D721Med (cell line): ENCODE results near the gene KIF3C.

Source experiments
- DNase-seq: peaks from one replicate; pipeline ENCODE4 v3.0.0; 2011; ENCODE audit warnings: low spot score; ENCODE audit not compliant: insufficient read length
- FAIRE-seq: peaks from 2 replicates; lab custom pipeline; 2011; peaks lifted over from hg19 to GRCh38; lab: Jason Lieb, UNC
- TF ChIP-seq, protein P1 (sequence below): IDR thresholded peaks from 2 replicates; pipeline ENCODE4 v1.5.1; 2012; ENCODE audit warnings: mild to moderate bottlenecking, control low read depth; ENCODE audit not compliant: insufficient read depth; ENCODE audit errors: missing control alignments

Gene KIF3C

DNA sequence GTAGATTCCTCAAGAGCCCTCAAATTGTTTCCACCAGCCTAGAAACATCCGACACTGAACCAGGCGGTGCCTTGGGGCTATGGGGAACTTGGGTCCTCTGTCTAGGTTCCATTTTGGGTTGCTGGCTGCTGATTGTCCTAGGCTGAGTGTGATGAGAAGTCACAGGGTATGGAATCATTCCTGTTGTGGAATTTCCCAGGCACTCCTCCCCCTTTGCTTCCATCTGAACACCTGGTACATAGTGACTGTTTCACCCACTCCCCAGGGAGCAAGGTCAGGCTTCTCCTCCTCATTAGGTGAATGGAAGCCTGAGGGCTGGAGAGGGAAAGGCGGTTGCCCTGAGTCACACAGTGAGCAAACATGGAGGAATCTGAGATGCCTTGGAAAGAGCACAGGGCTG is 4.5 kb downstream of the KIF3C start:
- TF ChIP-seq, protein P1, sequence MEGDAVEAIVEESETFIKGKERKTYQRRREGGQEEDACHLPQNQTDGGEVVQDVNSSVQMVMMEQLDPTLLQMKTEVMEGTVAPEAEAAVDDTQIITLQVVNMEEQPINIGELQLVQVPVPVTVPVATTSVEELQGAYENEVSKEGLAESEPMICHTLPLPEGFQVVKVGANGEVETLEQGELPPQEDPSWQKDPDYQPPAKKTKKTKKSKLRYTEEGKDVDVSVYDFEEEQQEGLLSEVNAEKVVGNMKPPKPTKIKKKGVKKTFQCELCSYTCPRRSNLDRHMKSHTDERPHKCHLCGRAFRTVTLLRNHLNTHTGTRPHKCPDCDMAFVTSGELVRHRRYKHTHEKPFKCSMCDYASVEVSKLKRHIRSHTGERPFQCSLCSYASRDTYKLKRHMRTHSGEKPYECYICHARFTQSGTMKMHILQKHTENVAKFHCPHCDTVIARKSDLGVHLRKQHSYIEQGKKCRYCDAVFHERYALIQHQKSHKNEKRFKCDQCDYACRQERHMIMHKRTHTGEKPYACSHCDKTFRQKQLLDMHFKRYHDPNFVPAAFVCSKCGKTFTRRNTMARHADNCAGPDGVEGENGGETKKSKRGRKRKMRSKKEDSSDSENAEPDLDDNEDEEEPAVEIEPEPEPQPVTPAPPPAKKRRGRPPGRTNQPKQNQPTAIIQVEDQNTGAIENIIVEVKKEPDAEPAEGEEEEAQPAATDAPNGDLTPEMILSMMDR = no peak
- DNase-seq = no peak
- no peak for FAIRE-seq

DNA sequence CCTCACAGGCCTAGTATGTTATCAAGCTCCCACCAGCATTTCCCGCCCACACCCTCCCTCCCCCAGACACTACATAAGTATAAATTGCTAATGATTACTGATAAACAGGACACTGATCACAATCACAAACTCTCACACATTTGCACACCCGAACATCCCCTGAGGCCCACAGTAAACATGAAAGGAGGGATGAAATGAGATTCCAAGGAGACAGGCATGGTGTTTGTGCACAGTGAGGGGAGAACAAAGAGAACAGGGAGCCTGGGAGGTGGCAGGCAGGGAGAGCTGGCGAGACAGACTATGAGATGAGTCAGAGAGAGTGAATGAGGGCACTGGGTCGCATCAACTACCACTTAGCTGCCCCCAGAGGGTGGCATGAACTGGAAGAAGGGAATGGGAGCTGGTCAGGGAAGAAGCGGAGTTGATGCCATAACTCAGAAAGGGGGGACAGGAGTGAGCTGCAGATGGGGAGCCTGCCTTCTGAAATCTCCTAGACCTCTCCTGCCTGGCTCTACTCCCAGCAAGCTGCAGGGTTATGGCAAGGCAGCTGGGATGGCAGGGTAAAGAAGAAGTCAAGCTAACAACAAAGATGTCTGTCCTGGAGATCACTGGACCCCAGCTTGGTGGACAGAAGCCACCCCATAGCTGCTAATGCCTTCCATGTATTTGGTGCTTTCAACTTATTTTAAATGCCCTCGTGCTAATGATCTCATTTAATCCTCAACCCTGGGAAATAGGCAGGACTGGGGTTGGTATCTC is 5.1 kb downstream of the KIF3C start:
- TF ChIP-seq, protein P1 = no peak
- FAIRE-seq (no peak), DNase-seq (no peak)

- FAIRE-seq = no peak
- no peak for DNase-seq
- TF ChIP-seq, protein P1 = no peak
Observed at GRCh38 chr2:25972049-25972823, 10.1 kb downstream of the KIF3C start.

GRCh38 chr2:25971596-25971995 is 10.7 kb downstream of the KIF3C start:
- TF ChIP-seq, protein P1 = no peak
- FAIRE-seq = no peak
- no peak for DNase-seq

DNA sequence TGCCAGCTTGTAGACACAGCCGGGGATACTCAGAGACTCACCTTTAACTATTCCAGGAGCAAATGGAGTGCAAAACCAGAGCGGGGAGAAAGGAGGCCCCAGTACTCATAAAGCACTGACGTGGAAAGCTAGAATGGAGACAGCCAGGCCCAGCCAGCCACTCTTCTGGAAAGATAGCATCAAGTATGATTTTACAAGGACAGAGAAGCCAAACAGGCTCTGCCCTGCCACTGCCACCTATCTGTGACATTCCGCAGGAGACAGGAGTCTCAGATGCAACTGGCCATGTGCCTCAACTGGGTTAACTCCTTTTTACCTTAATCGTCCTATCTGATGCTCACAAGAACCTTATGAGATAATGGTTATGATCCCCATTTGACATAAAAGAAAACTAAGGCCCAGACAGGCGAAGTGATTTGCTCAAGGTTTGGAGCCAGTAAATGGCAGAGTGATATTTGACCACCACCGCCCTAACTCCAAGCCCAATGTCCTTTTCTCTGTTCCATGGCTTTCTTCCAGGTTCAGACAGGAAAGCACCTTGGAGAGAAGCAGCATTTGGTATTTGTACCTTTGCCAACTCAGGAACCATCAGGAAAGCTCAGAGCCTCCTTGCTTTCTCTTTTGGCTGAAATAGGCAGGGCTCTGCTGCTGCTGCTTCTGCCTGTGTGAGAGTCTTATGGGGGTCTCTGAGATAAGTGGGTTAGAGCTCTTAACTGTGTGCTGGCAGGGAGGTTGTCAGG is 15.6 kb downstream of the KIF3C start:
- TF ChIP-seq, protein P1 = no peak
- FAIRE-seq = no peak
- DNase-seq = no peak

- TF ChIP-seq, protein P1 = no peak
- no peak for FAIRE-seq
- no peak for DNase-seq
Observed at GRCh38 chr2:25964891-25965290, 17.4 kb downstream of the KIF3C start.
